HL-60 (cell line): ENCODE data around the gene TM4SF18.

Experiments used
- CTCF ChIP-seq: IDR thresholded peaks from one replicate; pipeline ENCODE4 v1.5.1; 2011; ENCODE audit warnings: low read length, control low read depth, inconsistent platforms; ENCODE audit not compliant: insufficient read depth
- GABPA ChIP-seq: IDR thresholded peaks from 2 replicates; pipeline ENCODE4 v1.6.1; 2012; ENCODE audit warnings: low read depth
- POLR2AphosphoS5 ChIP-seq: IDR thresholded peaks from 2 replicates; pipeline ENCODE4 v1.6.1; 2012; ENCODE audit warnings: low read depth
- REST ChIP-seq: IDR thresholded peaks from 2 replicates; pipeline ENCODE4 v1.6.1; 2012; ENCODE audit warnings: low read depth; ENCODE audit not compliant: insufficient replicate concordance

DNA sequence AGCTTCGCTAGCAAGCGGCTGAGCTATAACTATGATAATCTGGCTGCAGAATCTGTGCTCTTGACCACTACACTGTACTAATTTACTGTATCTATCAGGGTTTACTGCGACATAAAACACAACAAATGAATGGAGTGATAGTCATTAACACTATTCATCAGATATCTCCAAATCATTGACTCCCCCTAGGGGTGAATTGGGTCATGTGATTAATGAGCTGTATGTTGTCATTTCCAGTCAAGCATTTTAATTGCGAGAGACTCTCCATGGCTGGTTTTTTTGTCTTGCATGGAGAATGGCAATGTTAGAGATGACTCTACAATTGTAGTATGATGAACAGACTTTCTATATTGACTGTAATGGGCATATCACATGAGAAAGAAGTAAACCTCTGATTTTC, 10.5 kb upstream of the TM4SF18 start:
- no peak for TF ChIP-seq CTCF
- TF ChIP-seq POLR2AphosphoS5, result no peak
- no peak for TF ChIP-seq GABPA
- TF ChIP-seq REST, result no peak
